Mesothelial cell of epicardium (in vitro differentiated cells): ENCODE results near the gene PATJ. TPM values are rescaled to one million over a fixed set of nuclear protein-coding genes. Genes with fewer than 3 reads are reported as not detected.

Source experiments
- DNase-seq, 2 experiments: peaks; one replicate each; pipeline ENCODE4 v3.0.0; 2021; ENCODE audit warnings: low spot score in 2 of 2; ENCODE audit not compliant: unreplicated experiment in 2 of 2
- H3K27ac Mint-ChIP-seq: 2 replicates; pipeline ENCODE4 v1.8.0; 2021; ENCODE audit warnings: mixed read lengths
- H3K27me3 Mint-ChIP-seq: 2 replicates; pipeline ENCODE4 v1.8.0; 2021; ENCODE audit warnings: low read depth, mixed read lengths
- H3K36me3 Mint-ChIP-seq: 2 replicates; pipeline ENCODE4 v1.8.0; 2021; ENCODE audit warnings: mixed read lengths
- H3K4me1 Mint-ChIP-seq: 2 replicates; pipeline ENCODE4 v1.8.0; 2021; ENCODE audit warnings: mixed read lengths
- H3K4me3 Mint-ChIP-seq: 2 replicates; pipeline ENCODE4 v1.8.0; 2021; ENCODE audit warnings: mild to moderate bottlenecking, moderate library complexity, mixed read lengths
- H3K9me3 Mint-ChIP-seq: 2 replicates; pipeline ENCODE4 v1.8.0; 2021; ENCODE audit warnings: mixed read lengths
- total RNA-seq: library from RNA; stranded (reverse); gene quantifications from 3 replicates; pipeline ENCODE4 v1.2.1, GENCODE V29; 2021
- TF ChIP-seq, protein P1 (sequence below): fragments of 200-600 bp; sonication (generic); IDR thresholded peaks from one replicate; pipeline ENCODE4 v1.5.0; 2021; ENCODE audit warnings: antibody characterized with exemption; ENCODE audit not compliant: unreplicated experiment

The PATJ gene
- total RNA-seq, 1 donor from 2014 or later: 129 TPM

DNA sequence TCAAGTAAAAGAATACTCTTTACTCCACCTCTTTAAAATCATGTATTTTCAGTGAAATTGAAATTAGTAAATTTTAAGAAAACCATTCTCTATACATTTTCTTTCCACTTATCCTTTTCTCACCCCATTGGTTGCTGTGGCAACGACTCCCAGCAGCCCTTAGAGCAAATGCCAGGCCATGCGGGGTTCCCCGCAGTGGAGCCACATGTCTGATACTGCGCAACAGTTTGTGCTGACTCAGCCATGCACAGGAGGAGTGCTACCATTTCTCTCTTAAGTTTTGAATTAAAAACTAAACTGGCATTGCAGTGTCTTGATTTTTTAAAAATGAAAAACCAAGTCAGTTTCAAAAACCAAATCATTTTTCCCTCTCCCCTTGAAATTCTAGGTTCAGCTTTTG lies 238.3 kb downstream of the PATJ start:
- TF ChIP-seq, protein P1, sequence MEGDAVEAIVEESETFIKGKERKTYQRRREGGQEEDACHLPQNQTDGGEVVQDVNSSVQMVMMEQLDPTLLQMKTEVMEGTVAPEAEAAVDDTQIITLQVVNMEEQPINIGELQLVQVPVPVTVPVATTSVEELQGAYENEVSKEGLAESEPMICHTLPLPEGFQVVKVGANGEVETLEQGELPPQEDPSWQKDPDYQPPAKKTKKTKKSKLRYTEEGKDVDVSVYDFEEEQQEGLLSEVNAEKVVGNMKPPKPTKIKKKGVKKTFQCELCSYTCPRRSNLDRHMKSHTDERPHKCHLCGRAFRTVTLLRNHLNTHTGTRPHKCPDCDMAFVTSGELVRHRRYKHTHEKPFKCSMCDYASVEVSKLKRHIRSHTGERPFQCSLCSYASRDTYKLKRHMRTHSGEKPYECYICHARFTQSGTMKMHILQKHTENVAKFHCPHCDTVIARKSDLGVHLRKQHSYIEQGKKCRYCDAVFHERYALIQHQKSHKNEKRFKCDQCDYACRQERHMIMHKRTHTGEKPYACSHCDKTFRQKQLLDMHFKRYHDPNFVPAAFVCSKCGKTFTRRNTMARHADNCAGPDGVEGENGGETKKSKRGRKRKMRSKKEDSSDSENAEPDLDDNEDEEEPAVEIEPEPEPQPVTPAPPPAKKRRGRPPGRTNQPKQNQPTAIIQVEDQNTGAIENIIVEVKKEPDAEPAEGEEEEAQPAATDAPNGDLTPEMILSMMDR: no peak
- H3K9me3 Mint-ChIP-seq: no peaks in the 10 kb centered on the region
- peaks cover 2% of the 10 kb centered on the region for H3K36me3 Mint-ChIP-seq
- no peak overlapping the region for H3K4me3 Mint-ChIP-seq
- H3K4me1 Mint-ChIP-seq: peaks cover 16% of the 10 kb centered on the region
- DNase-seq: no peak
- H3K27ac Mint-ChIP-seq: peak overlapping the region; percentile 43
- no peaks in the 10 kb centered on the region for H3K27me3 Mint-ChIP-seq

DNA sequence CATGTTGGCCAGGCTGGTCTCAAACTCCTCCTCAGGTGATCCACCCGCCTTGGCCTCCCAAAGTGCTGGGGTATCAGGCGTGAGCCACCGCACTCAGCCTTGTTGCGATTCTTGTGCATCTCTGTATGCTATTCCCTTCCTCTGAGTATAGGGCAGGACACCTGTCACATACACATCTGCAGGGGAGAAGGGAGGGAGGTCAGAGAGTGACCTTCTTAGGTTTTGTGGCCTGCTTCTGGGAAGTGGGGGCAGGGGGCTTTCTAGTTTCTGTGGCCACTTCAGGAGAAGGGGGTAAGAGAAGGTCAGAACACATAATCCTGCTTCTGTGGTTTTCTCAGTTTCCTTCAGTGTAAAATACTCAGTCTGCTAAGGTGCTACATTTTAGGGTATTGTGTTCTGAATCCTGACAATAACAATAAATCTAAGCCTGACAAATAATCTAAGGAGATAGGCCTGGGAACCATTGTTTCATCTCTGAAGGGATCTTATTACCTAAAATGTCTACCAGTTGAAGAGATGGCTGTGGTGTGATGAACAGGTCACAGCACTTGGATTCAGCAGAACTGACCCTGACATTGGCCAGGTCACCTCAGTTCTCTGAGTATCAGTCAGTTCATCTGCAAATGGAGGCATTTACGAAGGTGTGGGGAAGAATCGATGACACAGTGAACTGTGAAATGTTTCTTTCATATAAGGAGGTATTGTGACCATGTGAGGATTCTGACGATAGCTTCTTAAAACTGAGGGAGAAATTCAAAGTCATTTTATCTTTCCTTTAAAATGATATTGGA lies 239.8 kb downstream of the PATJ start:
- no peak overlapping the region for H3K4me3 Mint-ChIP-seq

DNA sequence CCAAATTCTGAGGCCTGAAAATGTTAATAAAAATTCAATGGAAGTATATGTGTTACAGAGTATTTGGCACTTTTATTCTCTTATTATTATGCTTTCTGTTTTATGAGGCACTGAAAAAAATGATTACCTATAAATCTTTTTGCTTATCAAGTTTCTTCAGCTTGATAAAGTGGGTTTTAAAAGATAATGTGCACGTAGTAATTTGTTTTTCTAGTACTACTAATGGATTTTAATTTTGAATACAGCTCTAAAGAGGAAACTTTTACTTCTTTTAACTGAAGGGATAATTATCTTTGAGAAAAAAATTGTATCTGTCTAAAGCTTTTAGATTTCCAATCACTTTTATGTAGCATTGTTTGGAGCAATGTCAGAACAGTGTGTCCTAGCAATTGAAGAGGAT lies 241.0 kb downstream of the PATJ start:
- TF ChIP-seq, protein P1: no peak
- H3K4me1 Mint-ChIP-seq: peaks cover 15% of the 10 kb centered on the region
- H3K27ac Mint-ChIP-seq: no peak overlapping the region
- no peaks in the 10 kb centered on the region for H3K9me3 Mint-ChIP-seq
- no peak for DNase-seq
- H3K27me3 Mint-ChIP-seq: no peaks in the 10 kb centered on the region
- H3K4me3 Mint-ChIP-seq: no peak overlapping the region
- peaks cover 7% of the 10 kb centered on the region for H3K36me3 Mint-ChIP-seq

More for the DNA sequence above, 239.8 kb downstream of the PATJ start:
- DNase-seq: no peak
- Mint-ChIP-seq H3K4me1 (peaks cover 15% of the 10 kb centered on the region), H3K27me3 (no peaks in the 10 kb centered on the region), H3K27ac (no peak overlapping the region), H3K36me3 (peaks cover 2% of the 10 kb centered on the region), H3K9me3 (no peaks in the 10 kb centered on the region)
- TF ChIP-seq, protein P1: no peak

DNA sequence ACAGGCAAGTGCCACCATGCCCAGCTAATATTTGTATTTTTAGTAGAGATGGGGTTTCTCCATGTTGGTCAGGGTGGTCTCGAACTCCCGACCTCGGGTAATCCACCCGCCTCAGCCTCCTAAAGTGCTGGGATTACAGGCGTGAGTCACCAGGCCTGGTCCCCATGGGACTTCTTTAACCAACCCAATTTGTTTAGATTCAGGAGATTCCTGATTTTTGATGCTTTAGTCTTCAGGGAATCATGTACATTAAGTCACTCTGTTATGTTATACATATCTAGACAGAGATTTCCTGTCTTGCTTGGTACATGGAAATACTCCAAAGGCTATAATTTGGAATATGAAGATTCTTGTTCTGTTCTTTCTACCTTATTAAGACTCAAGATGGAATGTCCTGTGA lies 250.0 kb downstream of the PATJ start:
- peaks cover 18% of the 10 kb centered on the region for H3K36me3 Mint-ChIP-seq
- no peak overlapping the region for H3K27ac Mint-ChIP-seq
- no peaks in the 10 kb centered on the region for H3K27me3 Mint-ChIP-seq
- no peak overlapping the region for H3K4me3 Mint-ChIP-seq
- no peak for DNase-seq
- H3K9me3 Mint-ChIP-seq: no peaks in the 10 kb centered on the region
- no peaks in the 10 kb centered on the region for H3K4me1 Mint-ChIP-seq
- TF ChIP-seq, protein P1: no peak

DNA sequence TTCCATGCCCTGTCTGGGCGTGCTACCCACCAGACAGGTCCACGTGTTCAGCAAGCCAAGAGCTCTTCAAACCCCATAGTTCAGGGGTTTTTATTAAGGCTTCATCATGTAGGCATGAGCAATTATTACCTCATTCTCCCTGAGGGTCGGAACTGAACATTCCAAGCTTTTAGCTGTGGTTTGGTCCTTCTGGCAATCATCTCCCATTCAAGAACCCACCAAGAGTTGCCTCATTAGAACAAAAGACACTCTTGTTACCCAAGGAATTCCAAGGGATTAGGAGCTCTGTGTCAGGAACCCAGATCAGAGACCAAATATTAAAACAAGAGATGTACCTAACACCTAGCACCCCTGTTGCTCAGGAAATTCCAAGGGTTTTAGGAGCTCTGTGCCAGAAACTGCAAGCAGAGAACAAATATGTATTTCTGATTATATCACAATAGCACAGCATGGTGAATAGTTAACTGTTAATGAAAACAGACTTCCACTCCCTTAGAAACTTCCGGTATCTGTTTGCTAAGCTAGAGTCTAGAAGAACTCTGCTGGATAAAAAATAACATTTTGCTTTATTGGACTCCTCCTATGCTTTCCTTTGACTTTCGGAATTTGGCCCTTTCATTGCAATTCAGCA lies 251.2 kb downstream of the PATJ start:
- Mint-ChIP-seq H3K4me3 (no peak overlapping the region), H3K4me1 (no peaks in the 10 kb centered on the region), H3K27ac (no peak overlapping the region), H3K27me3 (no peaks in the 10 kb centered on the region), H3K36me3 (peaks cover 13% of the 10 kb centered on the region), H3K9me3 (no peaks in the 10 kb centered on the region)
- TF ChIP-seq, protein P1: no peak
- no peak for DNase-seq
